OCI-LY1 (cell line): Measurements from ENCODE around the gene GRIN2A.

Experiments
- EZH2 ChIP-seq: fragments of 200-600 bp; sonication (generic), shearing (Covaris generic); IDR thresholded peaks from 2 replicates; pipeline ENCODE4 v1.8.0; 2017; ENCODE audit warnings: borderline replicate concordance, mixed run types, mild to moderate bottlenecking, antibody characterized with exemption, low read length, moderate library complexity, mixed read lengths
- TF ChIP-seq, protein P1 (sequence below): fragments of 200-600 bp; sonication (generic), shearing (Covaris generic); IDR thresholded peaks from 2 replicates; pipeline ENCODE4 v1.5.1; 2017; ENCODE audit warnings: mild to moderate bottlenecking, antibody characterized with exemption, low read length, moderate library complexity, mixed read lengths

DNA sequence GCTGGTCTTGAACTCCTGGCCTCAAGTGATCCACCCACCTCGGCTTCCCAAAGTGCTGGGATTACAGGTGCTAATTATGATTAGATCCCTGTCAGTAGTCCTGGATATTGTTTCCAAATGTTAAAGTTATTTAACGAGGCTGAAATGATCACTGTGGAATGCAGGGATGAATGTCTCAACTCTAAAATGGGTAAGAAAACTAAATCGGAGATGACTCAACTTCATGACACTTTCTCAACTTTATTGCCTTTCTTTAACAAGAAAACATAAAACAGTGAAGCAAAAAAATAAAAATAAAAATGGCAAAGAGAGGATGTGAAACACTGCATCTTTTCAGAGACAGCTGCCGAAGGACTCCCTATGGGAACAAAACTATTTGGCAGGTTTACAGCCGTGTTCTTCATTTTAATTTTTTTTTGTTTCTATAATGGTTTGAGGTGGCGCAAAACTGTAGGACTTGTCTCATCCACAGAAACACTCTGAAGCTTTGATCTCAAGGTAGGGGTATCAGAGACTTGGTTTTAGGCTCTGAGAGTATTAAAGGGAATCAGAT, 382.0 kb downstream of the GRIN2A start:
- TF ChIP-seq EZH2: no peak
- TF ChIP-seq, protein P1, sequence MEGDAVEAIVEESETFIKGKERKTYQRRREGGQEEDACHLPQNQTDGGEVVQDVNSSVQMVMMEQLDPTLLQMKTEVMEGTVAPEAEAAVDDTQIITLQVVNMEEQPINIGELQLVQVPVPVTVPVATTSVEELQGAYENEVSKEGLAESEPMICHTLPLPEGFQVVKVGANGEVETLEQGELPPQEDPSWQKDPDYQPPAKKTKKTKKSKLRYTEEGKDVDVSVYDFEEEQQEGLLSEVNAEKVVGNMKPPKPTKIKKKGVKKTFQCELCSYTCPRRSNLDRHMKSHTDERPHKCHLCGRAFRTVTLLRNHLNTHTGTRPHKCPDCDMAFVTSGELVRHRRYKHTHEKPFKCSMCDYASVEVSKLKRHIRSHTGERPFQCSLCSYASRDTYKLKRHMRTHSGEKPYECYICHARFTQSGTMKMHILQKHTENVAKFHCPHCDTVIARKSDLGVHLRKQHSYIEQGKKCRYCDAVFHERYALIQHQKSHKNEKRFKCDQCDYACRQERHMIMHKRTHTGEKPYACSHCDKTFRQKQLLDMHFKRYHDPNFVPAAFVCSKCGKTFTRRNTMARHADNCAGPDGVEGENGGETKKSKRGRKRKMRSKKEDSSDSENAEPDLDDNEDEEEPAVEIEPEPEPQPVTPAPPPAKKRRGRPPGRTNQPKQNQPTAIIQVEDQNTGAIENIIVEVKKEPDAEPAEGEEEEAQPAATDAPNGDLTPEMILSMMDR: no peak
